Kidney (tissue), 14 donors: ENCODE results near the gene DUSP5. TPM values are rescaled to one million over a fixed set of nuclear protein-coding genes. Genes with fewer than 3 reads are reported as not detected.

Experiments used
- DNase-seq, 5 donors: peaks; one replicate each; pipeline ENCODE4 v3.0.0-alpha.2; 2013 to 2020
- FAIRE-seq: peaks from 2 replicates; lab custom pipeline; 2012; peaks lifted over from hg19 to GRCh38; lab: Jason Lieb, UNC
- H3K27ac ChIP-seq, 2 donors: one replicate each; pipeline ENCODE4 v1.7.0; 2013; ENCODE audit warnings: low read depth in 2 of 2, low read length in 2 of 2, inconsistent platforms in 1 of 2
- H3K27me3 ChIP-seq: one replicate; pipeline ENCODE4 v1.7.1; 2013; ENCODE audit warnings: low read length, inconsistent platforms; ENCODE audit not compliant: control insufficient read depth, insufficient read depth
- H3K36me3 ChIP-seq, 3 donors: one replicate each; pipeline versions ENCODE4 v1.7.0 to v1.7.1; 2013; ENCODE audit warnings: low read length in 3 of 3, control low read depth in 1 of 3, inconsistent platforms in 1 of 3; ENCODE audit not compliant: insufficient read depth in 3 of 3, control insufficient read depth in 2 of 3
- H3K4me1 ChIP-seq, 3 donors: one replicate each; pipeline versions ENCODE4 v1.7.0 to v1.7.1; 2013; ENCODE audit warnings: low read length in 3 of 3, inconsistent platforms in 1 of 3, low read depth in 1 of 3; ENCODE audit not compliant: control insufficient read depth in 2 of 3, insufficient read depth in 2 of 3
- H3K4me3 ChIP-seq, 3 donors: one replicate each; pipeline versions ENCODE4 v1.7.0 to v1.8.1; 2013; ENCODE audit warnings: low read length in 3 of 3, control low read depth in 1 of 3, inconsistent platforms in 1 of 3
- H3K9ac ChIP-seq, 3 donors: one replicate each; pipeline versions ENCODE4 v1.7.0 to v1.7.1; 2013; ENCODE audit warnings: low read length in 3 of 3, control low read depth in 1 of 3, inconsistent platforms in 1 of 3
- H3K9me3 ChIP-seq, 3 donors: one replicate each; pipeline versions ENCODE4 v1.7.0 to v1.7.1; 2013; ENCODE audit warnings: low read length in 3 of 3, control low read depth in 1 of 3, inconsistent platforms in 1 of 3; ENCODE audit not compliant: control insufficient read depth in 2 of 3, insufficient read depth in 1 of 3
- CTCF ChIP-seq: IDR thresholded peaks from 3 replicates; pipeline ENCODE4 v1.5.1; 2012; ENCODE audit warnings: mild to moderate bottlenecking, moderate library complexity, borderline replicate concordance; ENCODE audit not compliant: insufficient read depth; ENCODE audit errors: extremely low read depth
- intact Hi-C: fragments of 100-400 bp; cut with DNase I; formaldehyde crosslinking; loops from one replicate; pipeline ENCODE4 v1.11.1; 2022
- polyA plus RNA-seq: library from polyadenylated mRNA; stranded (reverse); fragments of 350-450 nt; fragmentation: Illumina TruSeq; extraction: RNeasy Lipid Tissue Mini Kit (QIAGEN cat#74804); gene quantifications from one replicate; pipeline ENCODE4 v1.2.3, GENCODE V29; 2014; ENCODE audit warnings: low read depth, low replicate concordance; ENCODE audit not compliant: insufficient read depth
- total RNA-seq: library from RNA; stranded (reverse); fragmentation: NEBNext Ultra II Directional; extraction: Animal tissue kit (Norgen Biotek cat#: 25700); gene quantifications from one replicate; pipeline ENCODE4 v1.2.1, GENCODE V29; 2021
- donor health status: control.
- donor health status: control.
- donor health status: control.
- donor health status: control.
- donor health status: control.
- donor health status: DM: yes; HTN: yes; CAD: no.
- donor health status: Normal renal cell carcinoma (clear cell type).

DUSP5 gene
- total and polyA plus RNA-seq, 2 donors from 2014 or later = 9.0 to 23.7 TPM

- H3K4me1 ChIP-seq = no peaks in the 10 kb centered on the region
- DNase-seq = peak in 2 of 5 donors; percentile 13 to 45
- H3K9me3 ChIP-seq = no peaks in the 10 kb centered on the region
- no peak overlapping the region for H3K4me3 ChIP-seq
- no peaks in the 10 kb centered on the region for H3K27me3 ChIP-seq
- no peak for FAIRE-seq
- no peaks in the 10 kb centered on the region for H3K36me3 ChIP-seq
- no peak overlapping the region for H3K27ac ChIP-seq
- intact Hi-C loops = no loop called here
- TF ChIP-seq CTCF = no peak
- H3K9ac ChIP-seq = no peak overlapping the region
Observed at GRCh38 chr10:110533149-110533548, 35.4 kb downstream of the DUSP5 start.

DNA sequence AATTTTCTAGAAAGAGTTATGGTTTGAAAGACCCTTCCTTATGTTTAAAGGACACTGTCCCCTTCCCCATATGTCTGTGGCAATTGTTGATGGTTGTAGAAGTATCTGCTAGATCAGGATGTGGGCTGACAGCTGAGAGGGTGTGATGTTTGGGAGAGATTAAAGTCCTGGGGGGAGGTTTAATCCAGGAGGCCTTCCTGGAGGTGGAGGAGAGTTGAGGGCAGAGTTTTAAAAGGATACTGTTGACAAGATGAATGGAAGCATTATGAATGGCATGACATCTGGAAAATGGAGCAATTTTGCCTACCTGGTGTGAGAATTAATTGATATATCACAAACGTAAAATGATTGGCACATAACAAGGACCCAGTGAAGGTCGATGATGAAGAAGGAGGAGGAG lies 36.9 kb downstream of the DUSP5 start:
- intact Hi-C loops = no loop called here

DNA sequence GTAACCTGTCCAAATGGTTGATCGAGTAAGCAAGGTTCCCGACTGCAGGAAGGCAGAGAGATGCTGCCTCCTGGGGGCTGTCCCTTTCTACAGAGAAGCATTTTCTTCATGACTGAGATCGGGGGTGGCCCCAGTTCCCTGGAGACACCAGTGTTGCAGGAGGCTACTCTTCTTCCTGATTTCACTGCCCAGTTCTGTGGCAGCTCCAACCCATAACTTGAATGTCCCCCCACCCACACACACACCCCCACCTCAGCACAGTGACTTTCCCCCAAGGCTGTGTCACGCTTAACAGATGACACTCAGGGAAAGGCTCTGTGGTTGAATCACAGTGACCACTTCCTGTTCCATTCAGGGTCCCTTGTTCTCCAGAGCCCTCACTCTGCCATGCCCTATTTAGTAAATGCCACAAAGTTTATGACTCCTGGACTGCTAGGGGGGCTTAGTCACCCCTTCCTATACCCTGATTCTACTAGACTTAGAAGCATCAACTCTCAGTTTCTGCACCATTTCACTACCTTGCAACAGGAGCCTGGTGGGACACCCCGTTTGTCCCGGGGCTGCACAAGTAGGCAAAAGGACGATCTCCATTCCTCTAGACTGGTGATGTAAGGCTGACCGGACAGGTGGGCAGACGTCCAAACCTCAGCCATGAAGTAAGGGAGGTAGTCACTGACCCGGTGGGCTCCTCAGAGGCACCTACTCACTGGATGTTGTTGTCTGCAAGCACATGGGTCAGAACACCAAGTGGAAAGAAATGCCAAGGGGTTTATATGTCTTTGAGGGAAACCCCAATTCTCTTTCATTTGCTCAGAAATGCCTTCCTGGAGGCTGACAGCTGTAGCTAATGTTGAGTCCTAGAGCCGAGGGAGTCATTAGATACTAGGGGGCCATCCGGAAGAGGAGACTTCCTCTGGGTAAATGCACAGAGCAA lies 38.5 kb downstream of the DUSP5 start:
- no peak overlapping the region for H3K4me3 ChIP-seq
- no peak for TF ChIP-seq CTCF
- no peaks in the 10 kb centered on the region for H3K27me3 ChIP-seq
- DNase-seq (no peak), FAIRE-seq (no peak)
- no peaks in the 10 kb centered on the region for H3K4me1 ChIP-seq
- no peaks in the 10 kb centered on the region for H3K36me3 ChIP-seq
- intact Hi-C loops = no loop called here
- H3K9me3 ChIP-seq = no peaks in the 10 kb centered on the region
- no peak overlapping the region for H3K9ac ChIP-seq
- H3K27ac ChIP-seq = no peak overlapping the region

More for the DNA sequence above, 36.9 kb downstream of the DUSP5 start:
- no peaks in the 10 kb centered on the region for H3K27me3 ChIP-seq
- H3K9me3 ChIP-seq = no peaks in the 10 kb centered on the region
- DNase-seq = no peak
- no peak overlapping the region for H3K27ac ChIP-seq
- TF ChIP-seq CTCF = no peak
- no peaks in the 10 kb centered on the region for H3K36me3 ChIP-seq
- no peak overlapping the region for H3K4me3 ChIP-seq
- no peaks in the 10 kb centered on the region for H3K4me1 ChIP-seq
- no peak for FAIRE-seq
- H3K9ac ChIP-seq = no peak overlapping the region
